ENCODE measurements around the gene RTN4RL1. TPM values are rescaled to one million over a fixed set of nuclear protein-coding genes. Genes with fewer than 3 reads are reported as not detected.
A peak's percentile ranks its signal among the peaks of the same experiment; 100 is the strongest.

RTN4RL1 gene
- total RNA-seq, 1 experiment from 2014 or later: 0.22 TPM

DNA sequence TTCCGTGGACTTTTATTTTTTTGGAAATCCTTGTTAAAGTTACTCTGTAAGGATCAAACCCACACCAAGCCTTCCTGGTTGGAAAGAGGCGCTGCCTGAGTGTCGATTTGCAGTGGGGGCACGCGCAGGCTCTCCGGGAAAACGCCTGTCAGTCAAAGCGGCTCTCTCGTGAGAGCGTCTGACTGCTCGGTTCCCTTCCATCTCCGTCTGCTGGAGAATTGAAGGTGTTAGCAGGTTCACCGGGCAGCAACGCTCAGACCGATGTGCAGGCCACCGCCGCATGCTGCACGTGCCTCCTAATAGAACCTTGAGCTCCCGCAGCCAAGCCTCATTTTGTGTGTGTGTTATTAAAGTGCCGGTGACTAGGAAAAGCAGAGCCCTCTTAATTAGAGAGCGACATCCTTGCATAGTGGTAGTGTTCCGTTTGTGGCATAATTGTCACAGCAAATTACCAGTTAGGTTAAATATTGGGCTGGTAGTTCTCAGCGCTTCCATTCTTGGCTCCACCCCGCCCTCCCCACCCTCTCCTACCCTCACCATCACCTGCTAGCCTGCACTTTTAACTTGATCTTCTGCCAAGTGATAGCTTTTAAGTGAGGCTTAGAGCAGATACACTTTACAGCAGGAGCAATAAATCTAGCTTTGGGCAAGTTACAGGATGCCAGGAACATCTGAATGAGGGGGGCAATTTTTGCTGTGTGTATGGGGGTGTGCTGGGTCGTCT is 119.8 kb downstream of the RTN4RL1 start:
- H2BK120ac ChIP-seq (ENCODE audit: low read depth, low read length, poor library complexity, severe bottlenecking): no peak overlapping the region

More for the DNA sequence above, 119.8 kb downstream of the RTN4RL1 start:
- H2AFZ ChIP-seq (ENCODE audit: low read length): no peak overlapping the region
- H3K4ac ChIP-seq (ENCODE audit: low read depth, low read length): no peak overlapping the region
- H3K23me2 ChIP-seq (ENCODE audit: insufficient read length, low read depth, low read length, poor library complexity, severe bottlenecking): peaks cover 4% of the 10 kb centered on the region
- H2BK5ac ChIP-seq (ENCODE audit: insufficient read length, low read length): no peak overlapping the region
- DNase-seq: no peak
- H2BK12ac ChIP-seq (ENCODE audit: insufficient read length, low read depth, low read length): no peak overlapping the region
- H4K8ac ChIP-seq (replicated peaks; ENCODE audit: insufficient read length, low read depth, low read length): no peak overlapping the region
- H3K27me3 ChIP-seq (ENCODE audit: insufficient read depth, low read length): peaks cover 53% of the 10 kb centered on the region
- H3K79me1 ChIP-seq (ENCODE audit: insufficient read depth, low read depth, low read length, poor library complexity, severe bottlenecking): no peaks in the 10 kb centered on the region
- H2BK20ac ChIP-seq (ENCODE audit: low read depth, low read length, poor library complexity, severe bottlenecking): no peak overlapping the region
- TF ChIP-seq, protein P1, sequence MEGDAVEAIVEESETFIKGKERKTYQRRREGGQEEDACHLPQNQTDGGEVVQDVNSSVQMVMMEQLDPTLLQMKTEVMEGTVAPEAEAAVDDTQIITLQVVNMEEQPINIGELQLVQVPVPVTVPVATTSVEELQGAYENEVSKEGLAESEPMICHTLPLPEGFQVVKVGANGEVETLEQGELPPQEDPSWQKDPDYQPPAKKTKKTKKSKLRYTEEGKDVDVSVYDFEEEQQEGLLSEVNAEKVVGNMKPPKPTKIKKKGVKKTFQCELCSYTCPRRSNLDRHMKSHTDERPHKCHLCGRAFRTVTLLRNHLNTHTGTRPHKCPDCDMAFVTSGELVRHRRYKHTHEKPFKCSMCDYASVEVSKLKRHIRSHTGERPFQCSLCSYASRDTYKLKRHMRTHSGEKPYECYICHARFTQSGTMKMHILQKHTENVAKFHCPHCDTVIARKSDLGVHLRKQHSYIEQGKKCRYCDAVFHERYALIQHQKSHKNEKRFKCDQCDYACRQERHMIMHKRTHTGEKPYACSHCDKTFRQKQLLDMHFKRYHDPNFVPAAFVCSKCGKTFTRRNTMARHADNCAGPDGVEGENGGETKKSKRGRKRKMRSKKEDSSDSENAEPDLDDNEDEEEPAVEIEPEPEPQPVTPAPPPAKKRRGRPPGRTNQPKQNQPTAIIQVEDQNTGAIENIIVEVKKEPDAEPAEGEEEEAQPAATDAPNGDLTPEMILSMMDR (conservative IDR thresholded peaks at IDR 0.05): no peak
- Mint-ChIP-seq H3K4me3 (peak overlapping the region in 1 of 2 experiments; percentile 43; a peak in 3 of 5 replicates), H3K36me3 (ENCODE audit: insufficient read depth in 1 of 3, low read depth in 3 of 3) (no peaks in the 10 kb centered on the region), H3K9me3 (peaks cover 0 to 5% of the 10 kb centered on the region in 2 experiments; a peak in 1 of 5 replicates), H3K27me3 (ENCODE audit: low read depth) (peaks cover 83% of the 10 kb centered on the region), H3K27ac (no peak overlapping the region), H3K4me1 (peaks cover 11 to 32% of the 10 kb centered on the region in 2 experiments)
- no peak overlapping the region for H3K56ac ChIP-seq (ENCODE audit: insufficient read length, low read depth, low read length)
- no CpG with 5 or more reads among the region's 25 CpGs for WGBS (ENCODE audit: extremely low coverage, insufficient read length, low lambda C conversion rate)
- no peak overlapping the region for H3K27ac ChIP-seq (ENCODE audit: insufficient read length, low read depth, low read length)
- H3K18ac ChIP-seq (ENCODE audit: insufficient read length, low read depth, low read length): no peak overlapping the region
- H3K4me1 ChIP-seq (ENCODE audit: insufficient read depth, low read length): no peaks in the 10 kb centered on the region
- H2BK15ac ChIP-seq (ENCODE audit: low read depth, low read length): no peak overlapping the region
- no peak overlapping the region for H3K23ac ChIP-seq (ENCODE audit: insufficient read length, low read depth, low read length)
- no peak overlapping the region for H3K4me2 ChIP-seq (ENCODE audit: insufficient read depth, insufficient read length, low read length)
- H3K79me2 ChIP-seq (ENCODE audit: insufficient read depth, low read length): no peaks in the 10 kb centered on the region
- H4K5ac ChIP-seq (ENCODE audit: insufficient read length, low read depth, low read length): no peak overlapping the region
- no peaks in the 10 kb centered on the region for H3K9me3 ChIP-seq (ENCODE audit: control insufficient read depth, low read depth, low read length)
- H4K20me1 ChIP-seq (ENCODE audit: control insufficient read depth, insufficient read depth, insufficient read length): no peaks in the 10 kb centered on the region
- no peak overlapping the region for H2AK5ac ChIP-seq (ENCODE audit: insufficient read length, low read length)
- H3K9ac ChIP-seq (ENCODE audit: extremely low read depth, insufficient read length, low read length): no peak overlapping the region
- no peak overlapping the region for H4K91ac ChIP-seq (ENCODE audit: insufficient read length, low read depth, low read length)
- H3K14ac ChIP-seq (ENCODE audit: insufficient read depth, low read length): no peak overlapping the region
- H3T11ph ChIP-seq (ENCODE audit: low read length): no peak overlapping the region

Data from H9 (cell line).